Left renal pelvis (tissue), 4 donors: ENCODE measurements around the gene NOSIP. TPM values are rescaled to one million over a fixed set of nuclear protein-coding genes. Genes with fewer than 3 reads are reported as not detected.

ENCODE experiments used
- DNase-seq, 4 donors: peaks; one replicate each; pipeline ENCODE4 v3.0.0-alpha.2; 2013; ENCODE audit warnings: low read depth in 4 of 4, low spot score in 3 of 4
- polyA plus RNA-seq, 4 donors: library from polyadenylated mRNA; unstranded; fragments of 120-200 nt; gene quantifications; one replicate each; pipeline ENCODE4 v1.2.1, GENCODE V29; 2013; ENCODE audit not compliant: insufficient read length in 4 of 4

Gene NOSIP
- polyA plus RNA-seq, 4 donors, result 46.1 to 75.0 (median 57.6) TPM

DNA sequence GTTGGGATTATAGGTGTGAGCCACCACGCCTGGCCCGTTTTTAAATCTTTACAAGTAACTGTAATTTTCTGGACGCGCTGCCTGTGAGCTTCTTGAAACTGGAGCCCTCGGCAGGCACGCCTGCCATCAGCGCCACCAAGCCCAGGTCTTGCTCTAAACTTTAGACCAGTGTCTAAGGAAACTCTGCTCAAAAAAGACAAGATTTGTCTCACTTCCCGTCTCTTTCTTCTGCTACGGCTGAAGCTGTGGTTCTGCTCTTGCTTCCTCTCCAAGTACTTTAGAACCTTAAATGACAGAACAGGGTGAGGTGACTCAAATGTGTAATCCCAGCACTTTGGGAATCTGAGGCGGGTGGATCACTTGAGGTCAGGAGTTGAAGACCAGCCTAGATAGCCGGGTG is 27.6 kb downstream of the NOSIP start:
- DNase-seq, result no peak

- DNase-seq, result no peak
Measured at GRCh38 chr19:49551531-49551930, 28.8 kb downstream of the NOSIP start.

DNA sequence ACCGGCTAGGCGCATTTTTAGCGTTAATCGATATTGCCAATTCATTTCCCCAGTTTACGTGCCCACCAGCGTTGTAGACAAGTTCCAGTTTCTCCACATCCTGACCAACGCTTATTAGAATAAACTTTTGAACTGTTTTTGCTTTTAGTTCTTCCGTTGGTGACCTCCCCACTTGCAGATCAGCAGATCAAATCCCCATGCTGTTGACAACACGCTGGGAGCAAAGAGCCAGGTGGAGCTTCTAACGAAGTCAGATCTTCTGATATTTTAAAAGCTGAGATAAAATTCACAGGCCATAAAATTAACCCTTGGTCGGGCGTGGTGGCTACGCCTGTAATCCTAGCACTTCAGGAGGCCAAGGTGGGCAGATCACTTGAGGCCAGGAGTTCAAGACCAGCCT is 31.3 kb downstream of the NOSIP start:
- no peak for DNase-seq

GRCh38 chr19:49546825-49547565 is 33.4 kb downstream of the NOSIP start:
- DNase-seq, result peak; percentile 84 to 93 (median 90)

DNA sequence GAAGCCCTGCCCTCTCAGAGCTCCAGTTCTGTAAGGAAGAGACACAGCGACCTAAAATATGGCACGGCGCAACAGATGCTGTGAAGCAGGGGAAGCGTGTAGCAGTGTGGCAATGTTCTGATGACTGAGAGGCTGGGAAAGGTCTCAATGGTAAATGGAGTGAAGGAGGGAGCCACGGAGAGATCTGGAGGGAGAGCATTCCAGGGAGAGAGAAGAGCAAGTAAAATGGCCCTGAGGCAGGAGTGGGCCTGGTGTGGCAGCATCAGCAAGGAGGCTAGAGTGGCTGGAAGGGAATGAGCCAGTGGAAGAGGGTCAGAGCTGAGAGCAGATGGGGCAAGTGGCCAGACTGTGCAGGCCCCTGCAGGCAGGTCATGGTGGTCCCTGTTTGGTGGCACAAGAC is 36.2 kb downstream of the NOSIP start:
- no peak for DNase-seq

- no peak for DNase-seq
Measured at GRCh38 chr19:49543032-49543431, 37.3 kb downstream of the NOSIP start.

GRCh38 chr19:49542446-49542845 is 37.9 kb downstream of the NOSIP start:
- DNase-seq, result no peak

DNA sequence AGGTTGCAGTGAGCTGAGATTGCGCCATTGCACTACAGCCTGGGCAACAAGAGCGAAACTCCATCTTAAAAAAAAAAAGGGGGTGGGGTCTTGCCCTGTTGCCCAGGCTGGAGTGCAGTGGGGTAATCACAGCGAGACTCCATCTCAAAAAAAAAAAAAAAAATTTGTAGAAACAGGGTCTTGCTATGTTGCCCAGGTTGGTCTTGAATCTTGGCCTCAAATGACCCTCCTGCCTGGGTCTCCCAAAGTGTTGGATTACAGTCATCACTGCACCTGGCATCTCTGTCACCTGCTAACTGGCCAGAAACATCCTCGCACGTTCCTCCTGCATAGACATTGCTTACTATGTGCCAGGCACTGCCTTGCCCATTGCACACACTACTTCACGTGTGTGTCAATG is 38.4 kb downstream of the NOSIP start:
- no peak for DNase-seq

GRCh38 chr19:49539192-49539952 is 41.0 kb downstream of the NOSIP start:
- DNase-seq, result no peak

- no peak for DNase-seq
Measured at GRCh38 chr19:49538643-49539042, 41.7 kb downstream of the NOSIP start.

GRCh38 chr19:49536921-49537462 is 43.4 kb downstream of the NOSIP start:
- no peak for DNase-seq

- no peak for DNase-seq
Measured at GRCh38 chr19:49534632-49535385, 45.5 kb downstream of the NOSIP start.

DNA sequence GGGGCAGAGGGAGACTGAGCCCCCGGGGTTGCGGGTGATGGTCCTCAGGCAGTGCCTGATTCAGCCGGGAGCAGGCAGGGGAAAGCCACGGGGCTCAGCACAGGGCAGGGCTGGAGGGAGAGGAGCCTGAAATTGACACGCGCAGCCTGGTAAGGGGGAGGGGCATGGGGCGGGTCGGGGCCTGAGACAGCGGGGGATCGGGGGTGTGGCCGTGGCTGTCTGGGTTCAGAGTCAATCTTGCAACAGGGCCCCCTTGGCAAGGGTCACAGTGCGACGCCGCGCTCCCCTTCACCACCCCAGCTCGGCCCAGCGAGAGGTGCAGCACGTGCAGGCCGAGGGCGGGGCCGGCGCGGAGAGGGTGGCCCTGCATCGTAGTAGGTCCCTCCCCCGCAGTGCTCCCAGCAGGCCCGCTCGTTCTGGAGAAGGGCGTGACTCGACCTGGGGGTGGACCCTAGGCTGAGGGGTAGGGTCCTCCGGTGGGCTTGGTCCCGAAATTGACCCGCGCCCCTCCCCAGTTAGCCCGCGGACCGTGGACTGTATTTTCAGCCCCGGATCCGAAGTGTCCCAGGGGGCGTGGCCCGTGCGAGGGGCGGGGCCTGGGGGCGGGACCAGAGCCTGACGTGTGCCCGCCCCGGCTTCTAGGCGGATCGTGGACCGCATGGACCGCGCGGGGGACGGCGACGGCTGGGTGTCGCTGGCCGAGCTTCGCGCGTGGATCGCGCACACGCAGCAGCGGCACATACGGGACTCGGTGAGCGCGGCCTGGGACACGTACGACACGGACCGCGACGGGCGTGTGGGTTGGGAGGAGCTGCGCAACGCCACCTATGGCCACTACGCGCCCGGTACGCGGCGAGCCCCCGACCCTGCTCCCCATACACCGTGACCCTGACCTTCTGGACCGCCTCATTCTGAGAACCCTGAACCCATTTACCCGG is 46.5 kb downstream of the NOSIP start:
- no peak for DNase-seq

DNA sequence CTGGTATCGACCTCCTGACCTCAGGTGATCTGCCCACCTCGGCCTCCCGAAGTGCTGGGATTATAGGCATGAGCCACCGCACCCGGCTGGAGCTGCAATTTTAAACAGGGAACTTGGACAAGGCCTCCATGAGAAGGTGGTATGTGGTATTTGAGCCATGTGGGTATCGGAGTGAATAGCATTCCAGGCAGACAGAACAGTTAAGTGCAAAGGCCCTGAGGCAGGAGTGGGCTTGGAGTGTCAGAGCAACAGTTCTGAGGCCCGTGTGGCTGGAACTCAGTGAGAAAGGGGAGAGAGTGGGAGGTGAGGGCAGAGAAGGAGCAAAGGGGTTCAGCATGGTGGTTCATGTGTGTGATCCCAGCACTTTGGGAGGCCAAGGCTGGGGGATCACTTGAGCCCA is 49.6 kb downstream of the NOSIP start:
- DNase-seq, result no peak

GRCh38 chr19:49528211-49528771 is 52.1 kb downstream of the NOSIP start:
- no peak for DNase-seq

- no peak for DNase-seq
Measured at GRCh38 chr19:49524812-49525455, 55.4 kb downstream of the NOSIP start.

DNA sequence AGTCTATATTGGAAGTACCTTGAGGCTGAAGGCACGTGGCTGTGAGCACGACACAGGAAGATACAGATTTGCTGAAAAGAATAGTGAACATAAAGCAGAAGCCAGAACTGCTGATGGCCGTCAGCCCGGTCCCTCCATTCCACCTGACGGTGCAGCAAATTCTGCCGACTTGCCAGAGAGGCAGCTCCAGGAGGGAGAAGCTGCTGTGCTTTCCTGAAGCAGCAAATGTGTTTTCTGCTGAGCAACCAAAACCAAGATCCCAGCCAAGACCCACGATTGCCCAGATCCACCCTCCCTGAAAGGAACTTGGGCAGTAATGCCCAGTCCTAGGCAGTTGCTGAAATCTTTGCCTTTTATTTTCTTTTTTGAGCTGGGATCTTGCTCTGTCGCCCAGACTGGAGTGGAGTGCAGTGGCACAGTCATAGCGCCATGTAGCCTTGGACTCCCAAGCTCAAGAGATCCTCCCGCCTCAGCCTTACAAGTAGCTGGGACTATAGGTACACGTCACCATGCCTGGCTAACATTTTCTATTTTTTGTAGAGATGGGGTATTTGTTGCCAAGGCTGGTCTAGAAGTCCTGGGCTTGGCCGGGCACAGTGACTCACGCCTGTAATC is 59.5 kb downstream of the NOSIP start:
- no peak for DNase-seq

DNA sequence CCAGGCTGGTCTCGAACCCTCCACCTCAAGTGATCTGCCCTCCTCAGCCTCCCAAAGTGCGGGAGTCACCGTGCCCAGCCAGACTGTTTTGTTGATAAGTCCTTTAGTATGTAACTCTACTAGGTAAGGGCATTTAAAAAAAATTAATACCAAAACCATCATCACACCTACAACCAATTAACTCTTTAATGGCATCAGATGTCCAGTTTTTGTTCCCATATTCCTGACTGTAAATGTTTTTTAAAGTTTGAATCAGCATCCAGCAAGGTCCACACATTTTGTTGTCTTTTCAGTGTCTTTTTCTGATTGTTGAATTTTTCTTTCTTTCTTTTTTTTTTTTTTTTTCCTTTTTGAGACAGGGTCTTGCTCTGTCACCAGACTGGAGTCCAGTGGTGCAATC is 62.3 kb downstream of the NOSIP start:
- DNase-seq, result no peak

DNA sequence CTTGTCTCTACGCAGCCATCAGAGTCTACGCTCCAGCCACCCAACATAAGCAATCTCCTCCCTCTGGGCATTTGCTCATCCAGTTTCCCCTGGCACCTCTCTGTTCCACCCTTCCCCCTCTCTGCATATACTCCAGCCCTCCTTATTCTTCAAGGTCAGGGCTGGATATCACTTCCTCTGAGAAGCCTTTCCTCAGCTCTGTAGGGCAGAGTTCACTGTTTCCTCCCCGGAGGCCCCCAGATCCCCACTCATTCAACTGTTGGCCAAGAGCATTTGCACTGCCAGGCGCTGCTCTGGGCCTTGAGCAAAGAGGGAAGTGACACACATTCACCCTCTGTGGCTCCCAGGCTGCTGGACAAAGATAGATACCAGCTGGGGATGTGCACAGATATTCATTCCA is 64.6 kb downstream of the NOSIP start:
- DNase-seq, result no peak
